HCT116 (cell line): ENCODE results near the gene STX1A. TPM values are rescaled to one million over a fixed set of nuclear protein-coding genes. Genes with fewer than 3 reads are reported as not detected.

Source experiments
- ATAC-seq: fragments of 200-7000 bp; cut with Tn5 transposase; 2 replicates; pipeline ENCODE4 v1.9.1; 2020; ENCODE audit warnings: mild to moderate bottlenecking, moderate library complexity
- BruUV-seq: library from RNA; stranded (reverse); fragments of 400-500 nt; replicated peaks from 2 replicates; lab custom pipeline; 2021; lab: Mats Ljungman, UMichigan
- CTCF ChIA-PET: fragments of 300-600 bp; sonication (Branson Sonifier 250); formaldehyde crosslinking; loops from one replicate; lab custom pipeline; 2021; ENCODE audit warnings: antibody characterized with exemption; lab: Charles Lee
- POLR2A ChIA-PET: fragments of 300-600, 350-600 bp; sonication (Branson Sonifier 250); formaldehyde crosslinking; loops from one replicate; lab custom pipeline; 2021; ENCODE audit warnings: antibody characterized with exemption; lab: Charles Lee
- RAD21 ChIA-PET, 2 experiments: fragments of 300-600 bp; sonication (Branson Sonifier 250); formaldehyde crosslinking; loops; one replicate each; lab custom pipeline; 2023; ENCODE audit warnings: low total read pairs in 2 of 2; ENCODE audit not compliant: uncharacterized antibody in 2 of 2, unreplicated experiment in 2 of 2, low non-redundant PET in 1 of 2; lab: Charles Lee
- DNase-seq: peaks from one replicate; pipeline ENCODE4 v3.0.0-alpha.2; 2010; ENCODE audit warnings: low read depth, low spot score
- H2AFZ ChIP-seq: fragments of 200-600 bp; shearing (Covaris generic), sonication (generic); 2 replicates; pipeline ENCODE4 v1.6.1; 2017; ENCODE audit warnings: low read depth, mixed run types, mixed read lengths, antibody characterized with exemption, low read length; ENCODE audit not compliant: poor library complexity, severe bottlenecking
- H3K27ac ChIP-seq: 2 replicates; pipeline ENCODE4 v1.5.1; 2012; ENCODE audit warnings: low read depth, low read length
- H3K27me3 ChIP-seq: fragments of 200-600 bp; sonication (generic); 2 replicates; pipeline ENCODE4 v1.6.1; 2016; ENCODE audit warnings: mixed run types, low read length, mixed read lengths; ENCODE audit not compliant: insufficient read depth
- H3K36me3 ChIP-seq, 2 experiments: fragments of 200-500 bp in 1 of 2; fragments of 200-600 bp in 1 of 2; sonication (Bioruptor generic) in 1 of 2; sonication (generic) in 1 of 2; 2 replicates each; pipeline versions ENCODE4 v1.5.1 to v1.6.1; 2014 to 2016; ENCODE audit warnings: low read length in 2 of 2, inconsistent platforms in 1 of 2, mixed read lengths in 1 of 2, mixed run types in 1 of 2; ENCODE audit not compliant: insufficient read depth in 2 of 2, control insufficient read depth in 1 of 2
- H3K4me1 ChIP-seq, 2 experiments: fragments of 200-600 bp in 1 of 2; sonication (generic) in 1 of 2; 2 replicates each; pipeline versions ENCODE4 v1.5.1 to v1.6.1; 2012 to 2017; ENCODE audit warnings: low read length in 2 of 2, inconsistent platforms in 1 of 2, mild to moderate bottlenecking in 1 of 2, mixed read lengths in 1 of 2, mixed run types in 1 of 2, moderate library complexity in 1 of 2; ENCODE audit not compliant: insufficient read depth in 2 of 2, control insufficient read depth in 1 of 2
- H3K4me2 ChIP-seq: fragments of 200-600 bp; sonication (generic); 2 replicates; pipeline ENCODE4 v1.6.1; 2017; ENCODE audit warnings: mixed run types, low read length, mixed read lengths
- H3K4me3 ChIP-seq, 2 experiments: fragments of 200-600 bp in 1 of 2; sonication (generic) in 1 of 2; replicated peaks in 1 of 2; 2 replicates each; pipeline ENCODE4 v1.5.1; 2011 to 2016; ENCODE audit warnings: low read length in 2 of 2, control low read depth in 1 of 2, low read depth in 1 of 2, mild to moderate bottlenecking in 1 of 2, mixed read lengths in 1 of 2, mixed run types in 1 of 2
- H3K79me2 ChIP-seq: fragments of 200-600 bp; sonication (generic); 2 replicates; pipeline ENCODE4 v1.6.1; 2017; ENCODE audit warnings: mild to moderate bottlenecking, mixed run types, low read length, moderate library complexity, mixed read lengths; ENCODE audit not compliant: insufficient read depth
- H3K9ac ChIP-seq: fragments of 200-600 bp; sonication (generic); 2 replicates; pipeline ENCODE4 v1.6.1; 2016; ENCODE audit warnings: low read length, mixed read lengths
- H3K9me2 ChIP-seq: fragments of 200-600 bp; sonication (generic), shearing (Covaris generic); 2 replicates; pipeline ENCODE4 v1.6.1; 2017; ENCODE audit warnings: mixed run types, mild to moderate bottlenecking, moderate library complexity; ENCODE audit not compliant: insufficient read depth
- H3K9me3 ChIP-seq, 2 experiments: fragments of 200-500 bp in 1 of 2; fragments of 200-600 bp in 1 of 2; sonication (Bioruptor generic) in 1 of 2; sonication (generic) in 1 of 2; 2 replicates each; pipeline ENCODE4 v1.6.1; 2014 to 2017; ENCODE audit warnings: low read length in 2 of 2, mixed read lengths in 2 of 2, inconsistent platforms in 1 of 2, low read depth in 1 of 2, mild to moderate bottlenecking in 1 of 2, mixed run types in 1 of 2, moderate library complexity in 1 of 2; ENCODE audit not compliant: control insufficient read depth in 1 of 2, insufficient read depth in 1 of 2
- H4K20me1 ChIP-seq: fragments of 200-600 bp; sonication (generic), shearing (Covaris generic); 2 replicates; pipeline ENCODE4 v1.6.1; 2017; ENCODE audit warnings: mixed run types, mild to moderate bottlenecking, moderate library complexity; ENCODE audit not compliant: insufficient read depth
- CBX3 ChIP-seq: IDR thresholded peaks from 2 replicates; pipeline ENCODE4 v1.6.1; 2012; ENCODE audit warnings: low read depth
- CTCF ChIP-seq, 3 experiments: fragments of 200-600 bp in 1 of 3; sonication (generic) in 1 of 3; IDR thresholded peaks in 2 of 3; conservative IDR thresholded peaks in 1 of 3; 2 replicates each; pipeline ENCODE4 v1.5.1; 2012 to 2017; ENCODE audit warnings: low read depth in 2 of 3, low read length in 2 of 3, antibody characterized with exemption in 1 of 3, borderline replicate concordance in 1 of 3, control low read depth in 1 of 3, mild to moderate bottlenecking in 1 of 3, mixed read lengths in 1 of 3, mixed run types in 1 of 3, moderate library complexity in 1 of 3; ENCODE audit not compliant: insufficient read depth in 1 of 3
- EGR1 ChIP-seq: IDR thresholded peaks from 2 replicates; pipeline ENCODE4 v1.6.1; 2012; ENCODE audit warnings: low read depth
- ELF1 ChIP-seq: IDR thresholded peaks from 2 replicates; pipeline ENCODE4 v1.6.1; 2012; ENCODE audit warnings: low read depth, borderline replicate concordance
- EZH2 ChIP-seq: fragments of 200-600 bp; sonication (generic); IDR thresholded peaks from 2 replicates; pipeline ENCODE4 v1.6.1; 2017; ENCODE audit warnings: antibody characterized with exemption, mixed run types
- EZH2phosphoT487 ChIP-seq: fragments of 200-600 bp; IDR thresholded peaks from 2 replicates; pipeline ENCODE4 v1.6.1; 2018; ENCODE audit warnings: antibody characterized with exemption, borderline replicate concordance
- FOSL1 ChIP-seq: IDR thresholded peaks from 2 replicates; pipeline ENCODE4 v1.6.1; 2012; ENCODE audit warnings: low read depth
- JUND ChIP-seq: IDR thresholded peaks from 2 replicates; pipeline ENCODE4 v1.6.1; 2012
- MAX ChIP-seq: IDR thresholded peaks from 2 replicates; pipeline ENCODE4 v1.6.1; 2012
- POLR2A ChIP-seq: IDR thresholded peaks from 2 replicates; pipeline ENCODE4 v1.7.0; 2011; ENCODE audit warnings: borderline replicate concordance; ENCODE audit not compliant: insufficient read depth, insufficient read length; ENCODE audit errors: extremely low read depth
- POLR2AphosphoS5 ChIP-seq: IDR thresholded peaks from 2 replicates; pipeline ENCODE4 v1.6.1; 2011; ENCODE audit warnings: mild to moderate bottlenecking, low read depth, low read length, moderate library complexity
- RAD21 ChIP-seq: IDR thresholded peaks from 2 replicates; pipeline ENCODE4 v1.6.1; 2012; ENCODE audit warnings: low read depth, mild to moderate bottlenecking
- REST ChIP-seq: IDR thresholded peaks from 2 replicates; pipeline ENCODE4 v1.6.1; 2012; ENCODE audit warnings: low read depth
- SIN3A ChIP-seq: IDR thresholded peaks from 2 replicates; pipeline ENCODE4 v1.6.1; 2012; ENCODE audit warnings: low read depth
- SP1 ChIP-seq: IDR thresholded peaks from 2 replicates; pipeline ENCODE4 v1.6.1; 2012; ENCODE audit warnings: low read depth
- SRF ChIP-seq: IDR thresholded peaks from 2 replicates; pipeline ENCODE4 v1.6.1; 2012; ENCODE audit warnings: low read depth
- ZBTB33 ChIP-seq: IDR thresholded peaks from 2 replicates; pipeline ENCODE4 v1.6.1; 2011; ENCODE audit warnings: mild to moderate bottlenecking, low read length, moderate library complexity; ENCODE audit not compliant: insufficient replicate concordance; ENCODE audit errors: extremely low read depth
- ZFX ChIP-seq: fragments of 450-650 bp; IDR thresholded peaks from 2 replicates; pipeline ENCODE4 v1.6.1; 2017
- ZNF274 ChIP-seq: fragments of 200-500 bp; sonication (Bioruptor generic); IDR thresholded peaks from 2 replicates; pipeline ENCODE4 v1.6.1; 2014; ENCODE audit warnings: mild to moderate bottlenecking, low read depth, low read length, inconsistent platforms
- intact Hi-C: fragments of 100-400 bp; cut with micrococcal nuclease; formaldehyde crosslinking; loops from 2 replicates; pipeline ENCODE4 v1.10.0; 2022
- total RNA-seq: library from RNA; stranded (reverse); gene quantifications from one replicate; pipeline ENCODE4 v1.2.1, GENCODE V29; 2021; ENCODE audit not compliant: unreplicated experiment

Gene STX1A
- total RNA-seq, 1 experiment from 2014 or later = 39.4 TPM

- ATAC-seq (peak; percentile 74), DNase-seq (peak; percentile 89)
- no peaks in the 10 kb centered on the region for H3K9me3 ChIP-seq
- peaks cover 16 to 44% of the 10 kb centered on the region in 2 experiments for H3K4me1 ChIP-seq
- RAD21 ChIA-PET = interaction anchor here (0.5 to 2.1 kb wide), 7 partner anchors 9 to 272 kb away, joined by 3 to 7 read pairs (median 4); no protein-coding TSS in a partner anchor
- H3K4me3 ChIP-seq = no peak overlapping the region
- CTCF ChIA-PET = interaction anchor here (0.5 to 1.9 kb wide), 18 partner anchors 9 to 220 kb away, joined by 3 to 18 read pairs (median 4); partner anchors contain the start of genes METTL27, MLXIPL and STX1A
- intact Hi-C loops = loop anchor here (1.0 to 10.0 kb wide), 3 partner anchors 120 to 410 kb away; partner anchors contain the start of genes FKBP6 and TRIM50
- peaks cover 7 to 22% of the 10 kb centered on the region in 2 experiments; a peak in 1 of 4 replicates for H3K36me3 ChIP-seq
- H3K27ac ChIP-seq = peak overlapping the region; percentile 56
- no TSS peak for BruUV-seq
- peak overlapping the region; percentile 58 for H3K4me2 ChIP-seq
- no peaks in the 10 kb centered on the region for H3K27me3 ChIP-seq
- no peak overlapping the region for H2AFZ ChIP-seq
- H3K9me2 ChIP-seq = no peaks in the 10 kb centered on the region
- peaks cover 8% of the 10 kb centered on the region; the same call in 1 of the 2 replicates for H4K20me1 ChIP-seq
- H3K79me2 ChIP-seq = peaks cover 23% of the 10 kb centered on the region
- H3K9ac ChIP-seq = peak overlapping the region; percentile 54
- POLR2A ChIA-PET = interaction anchor here (0.5 to 2.4 kb wide), 4 partner anchors 75 to 127 kb away, joined by 3 to 12 read pairs (median 3); partner anchors contain the start of gene METTL27
- TF ChIP-seq SIN3A = no peak
- TF ChIP-seq EZH2 = no peak
- no peak for TF ChIP-seq SP1
- TF ChIP-seq EZH2phosphoT487 = no peak
- TF ChIP-seq ZFX = no peak
- no peak for TF ChIP-seq JUND
- TF ChIP-seq MAX = no peak
- TF ChIP-seq POLR2AphosphoS5 = peak; percentile 91
- no peak for TF ChIP-seq RAD21
- no peak for TF ChIP-seq ELF1
- TF ChIP-seq EGR1 = no peak
- no peak for TF ChIP-seq REST
- TF ChIP-seq ZBTB33 = no peak
- TF ChIP-seq CBX3 = no peak
- TF ChIP-seq SRF = no peak
- no peak for TF ChIP-seq FOSL1
- peak in 2 of 3 experiments; percentile 92 to 93; a peak in 4 of 6 replicates for TF ChIP-seq CTCF (IDR thresholded peaks at IDR 0.05 in 2 of 3, conservative IDR thresholded peaks at IDR 0.05 in 1 of 3; ENCODE audit: borderline replicate concordance in 1 of 3, insufficient read depth in 1 of 3, low read depth in 2 of 3, low read length in 2 of 3)
- TF ChIP-seq POLR2A = peak; percentile 66
- TF ChIP-seq ZNF274 = no peak
Observed at GRCh38 chr7:73734619-73735527, 15.4 kb upstream of the STX1A start.
